Globus pallidus (tissue), 1 donor: ENCODE measurements around the gene CCDC71.

ENCODE experiments used
- DNase-seq: peaks from one replicate; pipeline ENCODE4 v3.0.0-alpha.2; 2015; ENCODE audit warnings: low spot score

The CCDC71 gene

DNA sequence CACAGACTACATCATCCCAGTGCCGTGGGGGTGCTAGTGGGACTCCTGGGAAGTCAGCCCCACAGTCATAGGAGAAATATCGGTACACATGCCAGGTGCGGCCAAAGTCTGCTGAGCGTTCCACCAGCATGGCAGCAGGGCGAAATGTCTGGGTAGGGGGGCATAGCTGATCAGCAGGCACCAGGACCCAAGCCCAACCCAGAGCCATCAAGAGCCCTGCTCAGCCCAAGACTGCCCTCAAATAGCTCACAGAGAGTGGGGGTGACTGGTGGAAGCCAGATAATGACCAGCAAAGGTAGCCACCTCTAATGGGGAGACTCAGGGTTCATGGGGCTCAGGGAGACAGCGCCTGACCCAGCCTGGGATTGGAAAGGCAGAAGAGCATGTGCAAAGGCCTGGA, 34.6 kb downstream of the CCDC71 start:
- DNase-seq: no peak

DNA sequence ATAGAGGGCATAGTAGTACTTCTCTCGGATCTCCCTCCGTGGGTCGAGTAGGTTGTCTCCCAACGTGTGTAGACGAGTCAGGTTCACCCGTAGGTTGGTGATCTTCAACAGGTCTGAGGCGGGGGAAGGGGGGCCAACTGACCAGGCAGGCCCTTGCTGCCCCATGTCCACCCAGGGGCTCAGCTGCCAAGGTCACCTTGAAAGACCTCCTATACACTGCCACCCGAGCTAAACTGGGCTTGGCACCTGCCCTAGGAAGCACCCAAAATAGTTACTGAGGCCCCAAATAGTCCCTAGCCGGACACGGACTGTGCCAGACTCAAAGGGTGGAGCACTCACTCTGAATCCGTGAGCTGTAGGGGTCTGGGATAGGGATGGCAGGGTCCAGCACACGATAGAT, 35.1 kb downstream of the CCDC71 start:
- no peak for DNase-seq

DNA sequence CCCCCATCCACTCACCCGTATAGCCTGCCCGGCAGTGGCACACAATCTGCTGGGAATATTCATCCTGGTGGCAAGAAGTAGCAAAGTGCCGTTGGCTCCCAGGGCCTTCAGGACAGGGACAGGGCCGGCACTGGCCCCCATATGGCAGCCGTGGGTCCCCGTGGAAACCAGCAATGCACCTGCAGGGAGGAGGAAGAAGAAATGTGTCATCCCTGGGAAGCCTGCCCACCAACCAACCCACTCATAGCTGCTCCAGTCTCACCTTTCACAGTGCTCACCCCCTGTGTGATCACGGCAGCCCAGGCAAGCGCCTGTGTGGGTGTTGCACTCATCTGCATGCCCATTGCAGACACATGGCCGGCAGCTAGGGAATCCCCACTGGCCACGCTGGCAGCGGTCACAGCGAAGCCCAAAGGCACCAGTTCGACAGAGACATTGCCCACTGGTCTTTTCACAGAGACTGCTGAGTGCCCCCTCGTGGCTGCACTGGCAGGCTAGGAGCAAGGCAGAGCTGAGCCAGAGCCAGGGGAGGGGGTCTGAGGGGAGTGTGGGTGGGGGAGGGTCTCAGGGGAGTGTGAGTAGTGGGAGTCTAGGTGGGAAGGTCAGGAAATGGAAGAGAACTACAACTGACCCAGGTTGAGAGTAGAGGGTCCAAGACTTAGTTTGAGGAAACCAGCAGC, 41.0 kb downstream of the CCDC71 start:
- no peak for DNase-seq

DNA sequence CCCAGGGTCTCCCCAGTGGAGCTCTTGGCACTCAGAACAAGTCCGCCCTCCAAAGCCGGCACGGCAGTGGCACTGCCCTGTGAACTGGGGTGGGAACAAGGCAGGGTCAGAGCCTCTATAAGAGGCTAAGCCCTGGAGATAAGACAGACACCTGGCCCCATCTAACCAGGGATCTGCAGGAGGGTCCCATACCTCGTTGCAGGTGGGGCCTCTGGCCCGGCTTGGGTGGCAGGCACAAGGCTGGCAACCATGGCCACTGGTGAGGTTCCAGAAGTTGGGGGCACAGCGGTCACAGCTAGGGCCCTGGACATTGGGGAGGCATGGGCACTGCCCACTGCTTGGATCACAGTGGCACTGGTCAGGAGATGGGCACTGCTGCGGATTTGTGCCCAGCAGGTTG, 41.9 kb downstream of the CCDC71 start:
- DNase-seq: no peak

DNA sequence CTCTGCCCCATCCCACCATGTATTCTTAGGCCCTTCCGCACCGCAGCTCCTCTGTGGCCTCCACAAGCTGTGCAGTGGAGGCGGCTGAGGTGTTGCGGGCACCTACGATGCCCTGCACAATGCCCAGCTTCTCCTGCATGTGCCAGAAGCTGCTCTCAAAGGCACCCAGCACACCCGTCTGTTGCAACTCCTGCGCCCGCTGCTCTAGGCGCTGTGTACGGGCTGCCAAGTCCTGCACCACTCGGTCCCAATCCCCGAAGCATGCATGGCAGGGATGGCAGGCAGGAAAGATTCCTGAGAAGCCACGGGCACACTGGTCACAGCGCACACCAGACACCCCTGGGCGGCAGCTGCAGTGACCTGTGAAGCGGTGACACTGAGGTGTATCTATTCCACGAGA, 42.4 kb downstream of the CCDC71 start:
- DNase-seq: no peak

DNA sequence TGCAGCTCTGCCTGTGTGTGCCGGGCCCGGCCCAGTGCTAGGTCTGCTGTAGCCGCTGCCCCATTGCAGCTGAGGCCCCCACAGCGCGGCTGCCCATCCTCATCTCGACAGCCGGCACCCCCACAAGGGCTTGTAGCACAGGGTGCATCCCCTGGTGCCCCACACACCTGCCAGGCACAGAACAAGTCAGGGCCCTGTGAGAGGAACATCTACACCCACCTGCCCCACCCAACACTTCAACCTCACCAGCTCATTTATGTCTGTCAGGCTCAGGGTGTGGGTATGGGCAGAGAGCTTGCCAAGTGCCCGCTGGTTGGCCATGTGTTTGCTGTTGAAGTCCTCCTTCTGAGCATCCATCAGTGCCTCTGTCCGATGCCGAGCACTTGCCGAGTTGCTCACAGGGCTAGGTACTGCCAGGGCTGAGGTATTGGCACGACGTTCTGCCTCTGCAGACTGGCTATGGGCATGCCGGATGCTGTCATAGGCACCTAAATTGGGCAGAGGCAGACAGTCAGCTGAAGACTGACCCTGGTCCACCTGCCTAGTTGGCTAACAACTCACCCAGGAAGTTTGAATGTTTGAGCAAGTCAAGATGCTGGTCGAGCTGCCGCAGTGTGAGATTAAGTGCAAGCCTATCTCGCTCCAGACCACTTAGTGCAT, 43.1 kb downstream of the CCDC71 start:
- no peak for DNase-seq

DNA sequence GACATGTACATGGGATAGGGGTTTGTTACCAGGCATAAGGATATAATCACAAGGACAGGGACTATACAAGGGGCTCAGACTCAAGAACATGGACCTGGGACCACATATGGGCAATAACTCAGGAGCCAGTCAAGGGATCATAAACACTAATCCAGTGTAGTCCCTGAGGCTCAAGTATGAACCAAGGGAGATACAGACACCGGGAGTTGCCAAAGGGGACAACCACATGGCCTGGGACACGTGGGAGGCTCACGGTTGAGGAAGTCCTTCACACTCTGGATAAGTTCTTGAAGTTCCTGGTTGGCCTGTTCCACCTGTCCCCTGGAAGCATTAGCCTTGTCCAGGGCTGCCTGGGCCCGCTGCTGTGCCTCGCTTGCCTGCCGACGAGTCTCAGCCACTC, 43.7 kb downstream of the CCDC71 start:
- DNase-seq: no peak

DNA sequence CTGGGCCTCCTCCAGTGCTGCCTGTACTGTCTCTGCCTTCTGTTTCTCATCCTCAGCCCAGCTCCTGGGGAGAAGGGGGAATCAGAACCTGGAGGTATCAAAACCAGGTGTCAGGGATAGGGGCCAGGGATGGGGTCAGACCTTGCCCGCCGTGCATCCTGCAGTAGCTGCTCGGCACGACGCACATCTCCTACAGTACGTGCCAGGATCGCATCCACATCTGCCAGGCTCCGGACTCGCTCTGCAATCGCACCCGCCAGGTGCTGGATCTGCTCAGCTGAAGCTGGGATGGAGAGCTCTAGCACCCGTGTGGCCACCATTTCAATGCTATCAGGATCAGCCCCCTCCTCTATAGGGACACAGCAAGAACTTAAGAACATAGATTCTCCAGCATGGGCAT, 44.1 kb downstream of the CCDC71 start:
- no peak for DNase-seq

DNA sequence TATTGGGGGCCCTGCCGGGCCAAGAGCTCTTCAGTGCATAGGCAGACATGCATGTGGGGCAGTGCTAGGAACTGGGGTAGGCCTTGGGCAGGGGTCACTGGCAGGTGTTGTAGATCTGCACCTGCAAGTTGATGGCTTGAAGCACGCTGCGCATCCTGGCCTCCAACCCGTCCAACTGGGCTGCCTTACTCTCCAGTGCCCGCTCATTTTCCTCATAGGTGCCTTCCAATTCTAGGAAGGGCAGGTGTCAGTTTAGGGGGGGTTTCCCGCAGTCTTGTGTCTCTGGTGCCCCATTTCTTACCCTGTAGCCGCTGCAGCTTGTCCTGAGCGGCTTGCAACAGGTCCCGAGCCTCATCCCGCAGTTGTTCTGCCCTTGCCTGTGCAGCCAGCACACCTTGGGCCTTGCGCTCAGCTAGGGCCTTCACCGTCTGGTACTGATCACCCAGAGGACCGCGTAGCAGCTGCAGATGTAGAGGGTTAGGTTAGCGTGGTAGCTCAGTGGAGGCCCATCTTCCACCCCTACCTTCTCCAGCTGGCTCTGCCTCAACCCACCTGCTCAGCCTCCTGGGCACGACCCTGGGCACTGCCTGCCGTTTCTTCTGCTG, 44.9 kb downstream of the CCDC71 start:
- no peak for DNase-seq

DNA sequence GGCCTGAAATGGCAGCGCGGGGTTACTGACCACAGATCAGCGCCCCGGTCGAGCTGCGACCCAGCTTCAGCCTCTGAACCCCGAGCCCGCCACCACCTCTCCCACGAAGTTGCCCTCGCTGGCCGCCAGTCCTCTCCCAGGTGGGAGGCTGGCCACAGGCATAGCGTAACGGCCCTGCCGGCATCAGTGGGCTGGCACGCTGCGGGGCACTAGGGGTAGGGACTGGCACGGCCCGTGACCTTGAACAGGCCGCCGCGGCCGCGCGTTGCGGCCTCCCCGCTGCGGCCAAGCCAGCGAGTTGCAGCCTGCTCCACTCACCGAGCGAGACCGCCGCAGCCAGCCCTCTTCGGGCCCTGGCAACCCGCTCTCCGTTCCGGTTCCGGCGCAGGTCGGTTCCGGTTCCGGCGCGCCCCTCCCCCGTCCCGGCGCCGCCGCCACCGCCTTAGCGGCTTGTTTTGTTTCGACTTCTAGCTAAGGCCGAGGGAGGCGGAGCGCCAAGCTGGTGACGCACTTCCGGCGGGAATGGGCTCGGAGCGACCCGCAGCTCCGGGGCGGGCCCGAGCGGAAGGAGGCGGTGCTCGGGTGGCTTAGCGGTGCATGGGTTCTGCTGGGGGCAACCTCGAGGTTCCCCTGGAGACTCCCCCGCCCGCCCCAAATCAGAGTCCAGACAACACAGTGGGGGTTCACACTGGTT, 45.5 kb downstream of the CCDC71 start, which contains the start of gene USP19:
USP19 (minus strand) TSS at position 386 of the 694 bp plus-strand sequence. CDS start 1,678 bp downstream, outside the sequence.
- DNase-seq: peak; percentile 94

DNA sequence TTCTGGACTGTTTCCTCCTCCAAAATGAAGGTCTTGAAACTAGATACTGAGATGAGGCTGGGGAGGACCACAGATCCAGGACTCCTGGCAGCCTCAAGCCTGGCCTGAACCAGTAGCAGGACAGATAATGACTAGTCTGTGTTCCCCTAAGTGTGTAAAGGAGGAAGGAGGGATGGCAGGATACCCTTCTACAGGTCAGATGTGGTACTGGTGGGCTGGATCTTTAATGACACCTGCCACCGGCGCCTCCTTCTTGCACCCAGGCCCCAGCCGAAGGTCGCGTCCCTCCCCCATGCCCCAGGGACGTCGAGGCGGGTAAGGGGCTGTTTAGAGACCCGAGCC, 46.1 kb downstream of the CCDC71 start:
- no peak for DNase-seq

DNA sequence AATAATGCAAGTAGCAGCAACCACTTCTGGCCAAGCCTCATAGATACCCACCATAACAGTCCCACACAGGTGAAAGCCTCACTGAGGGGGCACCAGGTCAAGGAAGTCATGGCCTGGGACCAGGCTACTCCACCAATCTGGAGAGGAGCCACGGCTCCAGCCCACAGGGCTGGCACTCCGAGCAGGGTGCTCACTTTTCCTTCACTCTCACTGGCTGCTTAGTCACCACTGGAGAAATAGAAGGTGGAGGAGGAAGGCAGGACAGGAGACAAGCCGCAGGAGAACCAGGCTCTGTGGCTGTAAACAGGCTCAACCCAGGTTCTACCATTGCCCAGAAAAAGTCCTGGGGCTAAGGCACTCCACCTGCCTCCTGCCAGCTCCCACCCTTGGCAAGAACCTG, 46.7 kb downstream of the CCDC71 start:
- no peak for DNase-seq

DNA sequence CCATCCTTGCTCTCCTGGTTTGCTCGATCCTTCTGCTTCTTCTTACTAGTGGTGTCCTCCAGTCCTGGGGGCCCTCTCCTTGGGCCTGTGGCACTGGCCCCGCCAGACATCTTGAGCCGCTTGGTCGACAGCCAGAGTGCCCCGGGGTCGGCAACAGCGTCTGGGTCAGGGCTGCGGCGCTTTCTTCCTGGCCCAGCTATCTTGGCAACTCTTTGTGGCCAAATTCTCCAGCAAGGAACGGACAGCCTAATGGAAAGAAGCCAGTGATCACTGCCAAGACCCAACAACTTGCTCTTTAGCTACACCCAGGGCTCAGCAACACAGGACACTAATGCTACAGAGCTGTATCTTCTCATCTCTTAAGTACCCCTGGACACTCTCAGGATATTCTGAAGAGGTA, 47.1 kb downstream of the CCDC71 start:
- DNase-seq: no peak
